Parathyroid adenoma (tissue), 2 donors: Measurements from ENCODE around the gene MET.

Source experiments
- H2AFZ ChIP-seq: fragments of 300-600 bp; sonication (generic); one replicate; pipeline ENCODE4 v1.7.0; 2017; ENCODE audit warnings: antibody characterized with exemption, mild to moderate bottlenecking
- H3K27ac ChIP-seq: fragments of 300-600 bp; sonication (generic); one replicate; pipeline ENCODE4 v1.7.0; 2017
- H3K27me3 ChIP-seq: fragments of 300-600 bp; sonication (generic); one replicate; pipeline ENCODE4 v1.7.0; 2017; ENCODE audit warnings: low read length; ENCODE audit not compliant: control insufficient read depth, insufficient read depth
- H3K36me3 ChIP-seq: fragments of 300-600 bp; sonication (generic); one replicate; pipeline ENCODE4 v1.7.0; 2017; ENCODE audit warnings: low read length; ENCODE audit not compliant: control insufficient read depth, insufficient read depth
- H3K4me1 ChIP-seq: fragments of 300-600 bp; sonication (generic); one replicate; pipeline ENCODE4 v1.7.0; 2017; ENCODE audit warnings: control low read depth
- H3K4me2 ChIP-seq: fragments of 300-600 bp; sonication (generic); one replicate; pipeline ENCODE4 v1.7.0; 2017; ENCODE audit warnings: low read length
- H3K4me3 ChIP-seq: fragments of 300-600 bp; sonication (generic); one replicate; pipeline ENCODE4 v1.7.0; 2017; ENCODE audit warnings: low read depth, low read length
- H3K79me2 ChIP-seq: fragments of 300-600 bp; sonication (generic); one replicate; pipeline ENCODE4 v1.7.0; 2017; ENCODE audit warnings: control low read depth
- H3K9ac ChIP-seq: fragments of 300-600 bp; sonication (generic); one replicate; pipeline ENCODE4 v1.7.0; 2017; ENCODE audit warnings: mild to moderate bottlenecking
- H3K9me3 ChIP-seq: fragments of 300-600 bp; sonication (generic); one replicate; pipeline ENCODE4 v1.7.0; 2017; ENCODE audit warnings: low read length; ENCODE audit not compliant: control insufficient read depth
- CTCF ChIP-seq: fragments of 300-600 bp; sonication (generic); IDR thresholded peaks from one replicate; pipeline ENCODE4 v1.7.0; 2017; ENCODE audit warnings: antibody characterized with exemption, mild to moderate bottlenecking
- donor health status: primary hyperparathyroidism.

MET gene

GRCh38 chr7:116671681-116672595, at the start of gene MET:
Gene MET (plus strand): TSS chr7:116672196. CDS start chr7:116699085, 26,889 bp downstream.
- H3K4me3 ChIP-seq: peak within 1 kb of the TSS; percentile 55
- no peaks in the 10 kb centered on the region for H3K4me1 ChIP-seq
- peak; percentile 19 for TF ChIP-seq CTCF
- no peaks in the 10 kb centered on the region for H3K9me3 ChIP-seq
- peak within 1 kb of the TSS; percentile 95 for H3K4me2 ChIP-seq
- peak within 1 kb of the TSS; percentile 81 for H2AFZ ChIP-seq
- no peaks in the 10 kb centered on the region for H3K36me3 ChIP-seq
- H3K27ac ChIP-seq: no peak within 1 kb of the TSS
- H3K27me3 ChIP-seq: no peaks in the 10 kb centered on the region
- H3K79me2 ChIP-seq: no peaks in the 10 kb centered on the region
- no peak within 1 kb of the TSS for H3K9ac ChIP-seq

GRCh38 chr7:116626886-116627285, 45.1 kb upstream of the MET start:
- H3K4me3 ChIP-seq: no peak overlapping the region
- no peaks in the 10 kb centered on the region for H3K36me3 ChIP-seq
- H3K9ac ChIP-seq: no peak overlapping the region
- no peaks in the 10 kb centered on the region for H3K4me1 ChIP-seq
- H3K27me3 ChIP-seq: no peaks in the 10 kb centered on the region
- TF ChIP-seq CTCF: no peak
- H3K4me2 ChIP-seq: no peak overlapping the region
- no peaks in the 10 kb centered on the region for H3K79me2 ChIP-seq
- H2AFZ ChIP-seq: no peak overlapping the region
- H3K9me3 ChIP-seq: no peaks in the 10 kb centered on the region
- H3K27ac ChIP-seq: no peak overlapping the region

GRCh38 chr7:116629051-116629463, 42.9 kb upstream of the MET start:
- H3K9ac ChIP-seq: no peak overlapping the region

GRCh38 chr7:116630357-116630756, 41.6 kb upstream of the MET start:
- H3K4me3 ChIP-seq: no peak overlapping the region
- H3K36me3 ChIP-seq: no peaks in the 10 kb centered on the region
- no peak overlapping the region for H3K4me2 ChIP-seq
- TF ChIP-seq CTCF: no peak
- no peak overlapping the region for H3K27ac ChIP-seq
- no peaks in the 10 kb centered on the region for H3K79me2 ChIP-seq
- H3K4me1 ChIP-seq: no peaks in the 10 kb centered on the region
- H3K9me3 ChIP-seq: no peaks in the 10 kb centered on the region
- no peak overlapping the region for H2AFZ ChIP-seq
- H3K27me3 ChIP-seq: no peaks in the 10 kb centered on the region
- H3K9ac ChIP-seq: no peak overlapping the region

More at GRCh38 chr7:116629051-116629463, 42.9 kb upstream of the MET start:
- Histone ChIP-seq H3K4me1 (no peaks in the 10 kb centered on the region), H3K27me3 (no peaks in the 10 kb centered on the region), H3K4me3 (no peak overlapping the region), H3K4me2 (no peak overlapping the region), H3K27ac (no peak overlapping the region), H3K36me3 (no peaks in the 10 kb centered on the region), H3K9me3 (no peaks in the 10 kb centered on the region), H3K79me2 (no peaks in the 10 kb centered on the region), H2AFZ (peak overlapping the region; percentile 51)
- no peak for TF ChIP-seq CTCF
